ENCODE measurements around the gene CNDP2.
"Not testable (repeated sequence)": the region's sequence is repeated elsewhere in the genome, so short reads cannot be mapped to it uniquely, and the experiment has no call there.

CNDP2 gene

DNA sequence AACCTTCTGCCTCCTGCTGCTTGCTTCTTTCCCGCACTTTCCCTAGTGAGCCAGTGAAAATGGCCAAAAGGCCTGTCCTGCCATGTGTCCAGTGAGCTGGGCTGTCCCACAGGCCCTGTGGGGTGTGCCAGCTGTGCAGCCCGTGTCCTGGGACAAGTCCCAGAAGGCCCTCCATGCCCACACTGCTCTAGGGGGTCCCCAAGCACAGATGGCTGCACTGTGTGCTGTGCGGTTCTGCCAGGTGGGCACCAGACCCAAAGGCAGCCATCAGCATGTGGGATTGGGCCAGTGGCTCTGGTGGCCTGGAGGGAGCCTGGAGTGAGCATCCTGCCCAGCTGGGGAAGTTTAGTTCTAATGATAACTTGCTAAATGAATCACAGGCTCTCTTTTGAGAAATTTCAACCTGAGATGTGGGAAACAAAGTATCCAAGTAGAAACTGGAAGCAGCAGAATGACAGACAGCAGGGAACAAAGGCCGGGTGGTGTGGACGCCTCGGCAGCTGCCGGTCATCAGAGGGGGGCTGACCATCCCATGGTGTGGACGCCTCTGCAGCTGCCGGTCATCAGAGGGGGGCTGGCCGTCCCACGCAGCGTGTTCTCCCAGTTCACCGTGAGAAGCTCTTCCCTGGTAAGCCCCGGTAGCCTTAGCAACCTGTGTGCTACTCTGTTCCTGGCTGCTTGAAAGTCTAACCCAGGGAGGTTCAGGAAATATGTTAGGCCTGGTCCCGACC, 9.9 kb upstream of the CNDP2 start:
- Mint-ChIP-seq H3K4me1 (peaks cover 6% of the 10 kb centered on the region), H3K4me3 (no peak overlapping the region)

DNA sequence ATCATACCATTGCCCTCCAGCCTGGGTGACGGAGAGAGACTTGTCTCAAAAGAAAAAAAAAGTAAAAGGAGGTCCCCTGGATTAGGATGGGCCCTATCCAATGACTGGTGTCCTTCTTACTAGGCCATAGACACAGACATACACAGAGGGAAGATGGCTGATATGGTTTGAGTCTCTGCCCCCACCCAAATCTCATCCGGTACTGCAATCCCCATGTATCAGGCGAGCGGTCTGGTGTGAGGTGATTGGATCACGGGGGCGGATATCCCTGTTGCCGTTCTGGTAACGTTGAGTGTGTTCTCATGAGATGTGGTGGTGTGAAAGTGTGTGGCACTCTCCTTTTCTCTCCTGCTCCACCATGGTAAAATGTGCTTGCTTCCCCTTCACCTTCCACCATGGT, 7.8 kb upstream of the CNDP2 start:
- H3K9me3 Mint-ChIP-seq = no peaks in the 10 kb centered on the region
- peaks cover 20% of the 10 kb centered on the region for H3K27me3 Mint-ChIP-seq
- no peak for ATAC-seq
- no peak overlapping the region for H3K4me3 Mint-ChIP-seq
- H3K36me3 Mint-ChIP-seq = no peaks in the 10 kb centered on the region
- peaks cover 6% of the 10 kb centered on the region for H3K4me1 Mint-ChIP-seq
- H3K27ac Mint-ChIP-seq = no peak overlapping the region

More for the DNA sequence above, 9.9 kb upstream of the CNDP2 start:
- Mint-ChIP-seq H3K27me3 (peaks cover 28% of the 10 kb centered on the region), H3K9me3 (no peaks in the 10 kb centered on the region), H3K27ac (no peak overlapping the region), H3K36me3 (no peaks in the 10 kb centered on the region)
- ATAC-seq = no peak

DNA sequence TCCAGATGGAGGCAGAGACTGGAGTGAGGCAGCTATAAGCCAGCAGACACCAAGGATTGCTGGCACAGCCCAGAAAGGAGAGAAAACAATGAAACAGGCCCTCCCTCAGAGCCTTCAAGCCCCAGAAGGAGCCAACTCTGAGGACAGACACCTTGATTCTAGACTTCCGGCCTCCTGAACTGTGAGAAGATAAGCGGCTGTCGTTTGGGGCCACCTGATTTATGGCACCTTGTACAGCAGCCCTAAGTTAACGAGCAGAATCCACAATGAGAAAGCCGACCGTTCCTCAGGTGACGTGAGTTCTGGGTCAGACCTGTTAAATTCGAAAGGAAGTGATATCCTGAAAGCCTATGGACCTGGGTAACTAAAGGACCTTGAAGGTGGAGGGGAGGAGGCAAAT, 7.3 kb upstream of the CNDP2 start:
- Mint-ChIP-seq H3K27ac (no peak overlapping the region), H3K27me3 (peaks cover 20% of the 10 kb centered on the region), H3K4me3 (no peak overlapping the region), H3K4me1 (peaks cover 6% of the 10 kb centered on the region), H3K36me3 (no peaks in the 10 kb centered on the region), H3K9me3 (no peaks in the 10 kb centered on the region)
- no peak for ATAC-seq

DNA sequence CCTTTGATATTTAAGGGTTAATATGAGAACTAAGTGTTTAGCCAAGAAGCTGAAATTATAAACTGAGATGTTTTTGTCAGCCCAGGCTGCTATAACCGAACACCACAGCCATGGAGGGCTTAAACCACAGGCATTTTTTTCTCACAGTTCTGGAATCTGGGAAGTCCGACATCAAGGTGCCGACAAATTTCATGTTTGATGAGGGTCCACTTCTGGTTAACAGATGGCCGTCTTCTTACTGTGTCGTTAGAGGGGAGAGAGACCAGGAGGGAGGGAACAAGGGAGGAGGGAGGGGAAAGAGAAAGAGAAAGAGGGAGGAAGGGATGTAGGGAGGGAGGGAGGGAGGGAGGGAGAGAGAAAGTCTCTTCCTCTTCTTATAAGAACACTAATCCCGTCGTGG, 6.5 kb upstream of the CNDP2 start:
- no peak for ATAC-seq
- H3K36me3 Mint-ChIP-seq = no peaks in the 10 kb centered on the region
- peaks cover 3% of the 10 kb centered on the region for H3K4me1 Mint-ChIP-seq
- no peak overlapping the region for H3K4me3 Mint-ChIP-seq
- H3K9me3 Mint-ChIP-seq = no peaks in the 10 kb centered on the region
- H3K27ac Mint-ChIP-seq = no peak overlapping the region
- peaks cover 20% of the 10 kb centered on the region for H3K27me3 Mint-ChIP-seq

DNA sequence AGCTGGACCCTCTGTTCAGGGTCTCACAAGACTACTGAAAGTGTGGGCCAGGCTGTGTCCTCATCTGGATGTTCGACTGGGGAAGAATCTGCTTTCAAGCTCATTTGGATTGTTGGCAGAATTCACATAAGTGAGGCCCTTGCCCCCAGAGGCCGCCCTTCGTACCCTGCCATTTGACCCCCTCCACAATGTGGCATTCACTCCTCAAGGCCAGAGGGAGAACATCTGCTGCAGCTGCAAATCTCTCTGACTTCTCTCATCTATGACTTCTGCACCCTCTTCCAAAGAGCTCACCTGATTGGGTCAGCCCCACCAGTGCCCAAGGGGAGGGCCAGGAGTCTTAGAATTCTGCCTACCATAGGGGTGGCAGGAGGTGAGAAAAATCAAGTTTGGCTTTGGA, 3.9 kb upstream of the CNDP2 start:
- Mint-ChIP-seq H3K27ac (no peak overlapping the region), H3K36me3 (no peaks in the 10 kb centered on the region), H3K4me1 (peaks cover 6% of the 10 kb centered on the region), H3K27me3 (peaks cover 6% of the 10 kb centered on the region), H3K9me3 (no peaks in the 10 kb centered on the region), H3K4me3 (no peak overlapping the region)
- no peak for ATAC-seq

- no peaks in the 10 kb centered on the region for H3K27me3 Mint-ChIP-seq
- no peak overlapping the region for H3K27ac Mint-ChIP-seq
- no peaks in the 10 kb centered on the region for H3K9me3 Mint-ChIP-seq
- H3K4me3 Mint-ChIP-seq = no peak overlapping the region
- H3K36me3 Mint-ChIP-seq = no peaks in the 10 kb centered on the region
- H3K4me1 Mint-ChIP-seq = peaks cover 17% of the 10 kb centered on the region
- ATAC-seq = no peak
Measured at GRCh38 chr18:74493689-74494088, 2.5 kb upstream of the CNDP2 start.

GRCh38 chr18:74494514-74494913, 1.6 kb upstream of the CNDP2 start:
- no peaks in the 10 kb centered on the region for H3K36me3 Mint-ChIP-seq
- no peak overlapping the region for H3K4me3 Mint-ChIP-seq
- no peak overlapping the region for H3K27ac Mint-ChIP-seq
- peaks cover 24% of the 10 kb centered on the region for H3K4me1 Mint-ChIP-seq
- ATAC-seq = no peak
- H3K9me3 Mint-ChIP-seq = no peaks in the 10 kb centered on the region
- no peaks in the 10 kb centered on the region for H3K27me3 Mint-ChIP-seq

GRCh38 chr18:74496508-74497323, 553 bp downstream of the CNDP2 start:
- ATAC-seq = peak; percentile 46
- H3K36me3 Mint-ChIP-seq = peaks cover 6% of the 10 kb centered on the region
- peak overlapping the region; percentile 84 for H3K4me3 Mint-ChIP-seq
- H3K4me1 Mint-ChIP-seq = peaks cover 41% of the 10 kb centered on the region
- H3K27ac Mint-ChIP-seq = peak overlapping the region; percentile 82
- no peaks in the 10 kb centered on the region for H3K9me3 Mint-ChIP-seq
- H3K27me3 Mint-ChIP-seq = no peaks in the 10 kb centered on the region

- no peaks in the 10 kb centered on the region for H3K9me3 Mint-ChIP-seq
- H3K4me3 Mint-ChIP-seq = peak overlapping the region; percentile 84
- H3K4me1 Mint-ChIP-seq = peaks cover 43% of the 10 kb centered on the region
- H3K36me3 Mint-ChIP-seq = peaks cover 10% of the 10 kb centered on the region
- H3K27me3 Mint-ChIP-seq = no peaks in the 10 kb centered on the region
- no peak for ATAC-seq
- H3K27ac Mint-ChIP-seq = peak overlapping the region; percentile 82
Measured at GRCh38 chr18:74497324-74497676, 1.1 kb downstream of the CNDP2 start.

DNA sequence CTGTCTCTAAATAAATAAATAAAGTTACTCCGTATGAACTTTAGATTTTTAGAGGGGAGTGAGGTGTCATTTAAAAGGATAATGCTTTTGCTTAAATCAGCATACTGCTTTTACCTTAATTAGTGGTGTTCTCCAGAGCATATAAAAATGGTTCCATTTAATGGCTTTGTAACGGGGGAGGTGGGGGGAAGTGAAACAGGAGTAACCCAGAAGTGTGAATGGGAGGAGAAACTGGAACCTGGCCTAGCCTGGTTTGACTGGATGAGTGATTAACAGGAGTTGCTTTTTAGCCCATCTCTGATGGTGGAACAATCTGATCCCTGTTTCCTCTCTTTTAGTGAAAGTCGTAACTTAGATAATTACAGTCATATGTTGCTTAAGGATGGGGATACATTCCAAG, 1.6 kb downstream of the CNDP2 start:
- Mint-ChIP-seq H3K9me3 (no peaks in the 10 kb centered on the region), H3K27ac (peak overlapping the region; percentile 82), H3K4me1 (peaks cover 48% of the 10 kb centered on the region), H3K27me3 (no peaks in the 10 kb centered on the region), H3K4me3 (peak overlapping the region; percentile 84), H3K36me3 (peaks cover 15% of the 10 kb centered on the region)
- ATAC-seq = no peak

DNA sequence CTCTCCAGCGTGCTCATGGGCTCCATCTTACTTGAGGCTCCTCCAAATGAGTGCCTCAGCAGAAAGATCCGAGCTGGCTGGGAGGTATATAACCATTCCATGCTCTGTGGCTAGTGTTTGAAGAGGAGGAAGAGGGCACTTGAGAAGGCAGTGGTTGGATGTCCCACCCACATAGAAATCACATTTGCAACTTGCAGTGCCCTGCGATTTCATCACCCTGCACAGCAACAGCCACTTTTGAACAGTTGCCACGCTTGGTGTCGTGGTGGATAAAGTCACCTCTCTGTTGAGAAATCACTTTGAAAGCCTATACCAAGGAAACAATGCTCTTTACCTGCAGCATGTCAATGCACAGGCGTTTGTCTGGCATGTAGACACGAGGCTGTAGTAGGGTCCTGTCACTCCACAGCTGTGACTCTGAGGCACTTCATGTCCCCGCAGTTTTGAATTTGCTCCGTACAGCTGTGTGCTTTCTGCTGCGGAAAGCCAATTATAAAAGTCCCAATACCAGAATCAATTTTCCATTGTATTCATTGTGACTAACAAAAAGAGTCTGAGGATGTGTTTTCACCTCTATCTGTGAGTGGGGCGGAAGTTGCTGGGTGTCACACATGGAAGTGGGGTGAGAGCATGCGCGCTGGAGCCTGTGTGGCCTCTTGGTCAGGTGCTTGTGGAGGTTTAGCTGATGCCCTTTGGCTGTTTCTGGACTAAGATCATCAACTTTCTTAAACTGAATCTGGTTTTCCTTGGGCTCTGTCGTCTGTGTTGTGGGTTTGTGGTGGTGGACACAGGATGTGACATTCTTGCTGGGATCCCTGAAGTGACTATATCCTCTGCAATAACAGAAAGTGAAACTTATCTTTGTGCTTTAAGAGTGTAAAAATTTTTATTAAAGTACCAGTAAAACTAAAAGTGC, 2.8 kb downstream of the CNDP2 start:
- Mint-ChIP-seq H3K4me1 (peaks cover 54% of the 10 kb centered on the region), H3K9me3 (no peaks in the 10 kb centered on the region), H3K27me3 (no peaks in the 10 kb centered on the region), H3K27ac (peak overlapping the region; percentile 94), H3K4me3 (peak overlapping the region; percentile 85), H3K36me3 (peaks cover 23% of the 10 kb centered on the region)
- peak; percentile 60 for ATAC-seq

- Mint-ChIP-seq H3K4me3 (peak overlapping the region; percentile 85), H3K27ac (peak overlapping the region; percentile 94), H3K9me3 (no peaks in the 10 kb centered on the region), H3K4me1 (peaks cover 54% of the 10 kb centered on the region), H3K36me3 (peaks cover 23% of the 10 kb centered on the region), H3K27me3 (no peaks in the 10 kb centered on the region)
- ATAC-seq = peak; percentile 63
Measured at GRCh38 chr18:74499633-74500032, 3.5 kb downstream of the CNDP2 start.

DNA sequence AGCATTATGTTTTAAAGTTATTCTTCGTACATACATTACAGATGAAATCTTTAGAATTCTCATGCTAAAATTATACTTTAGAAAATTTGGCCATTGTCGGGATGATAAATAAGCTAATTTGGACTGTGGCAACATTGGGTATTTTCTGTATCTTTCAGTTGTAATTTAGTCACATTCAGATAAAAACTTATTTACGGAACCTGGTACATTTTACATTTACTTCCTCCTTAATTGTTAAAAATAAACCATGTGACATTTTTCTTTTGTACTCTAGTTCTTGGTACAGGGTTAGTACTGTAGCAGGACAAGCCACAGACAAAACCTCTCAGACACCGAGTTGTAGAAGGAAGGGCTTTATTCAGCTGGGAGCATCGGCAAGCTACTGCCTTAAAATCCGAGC, 4.2 kb downstream of the CNDP2 start:
- ATAC-seq = no peak
- Mint-ChIP-seq H3K9me3 (no peaks in the 10 kb centered on the region), H3K4me1 (peaks cover 54% of the 10 kb centered on the region), H3K27ac (peak overlapping the region; percentile 94), H3K36me3 (peaks cover 23% of the 10 kb centered on the region), H3K27me3 (no peaks in the 10 kb centered on the region), H3K4me3 (peak overlapping the region; percentile 81)

DNA sequence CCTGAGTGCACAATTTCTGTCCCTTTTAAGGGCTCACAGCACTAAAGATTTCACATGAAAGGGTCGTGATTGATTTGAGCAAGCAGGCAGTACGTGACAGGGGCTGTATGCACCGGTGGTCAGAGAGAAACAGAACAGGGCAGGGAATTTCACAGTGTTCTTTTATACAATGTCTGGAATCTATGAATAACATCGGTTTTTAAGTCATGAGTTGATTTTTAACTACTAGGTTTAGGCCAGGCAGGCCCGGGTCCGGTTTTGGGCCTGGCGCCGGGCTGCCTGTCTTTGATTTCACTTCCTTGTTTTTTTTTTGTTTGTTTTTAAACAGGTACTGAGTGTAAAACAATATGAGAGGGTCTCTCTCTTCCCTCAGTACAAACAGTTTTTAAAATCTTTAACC, 4.6 kb downstream of the CNDP2 start:
- H3K9me3 Mint-ChIP-seq, ATAC-seq, H3K27me3 Mint-ChIP-seq: not testable (repeated sequence)
- Mint-ChIP-seq H3K4me1 (peaks cover 54% of the 10 kb centered on the region), H3K27ac (peak overlapping the region; percentile 94), H3K4me3 (peak overlapping the region; percentile 81), H3K36me3 (peaks cover 27% of the 10 kb centered on the region)

DNA sequence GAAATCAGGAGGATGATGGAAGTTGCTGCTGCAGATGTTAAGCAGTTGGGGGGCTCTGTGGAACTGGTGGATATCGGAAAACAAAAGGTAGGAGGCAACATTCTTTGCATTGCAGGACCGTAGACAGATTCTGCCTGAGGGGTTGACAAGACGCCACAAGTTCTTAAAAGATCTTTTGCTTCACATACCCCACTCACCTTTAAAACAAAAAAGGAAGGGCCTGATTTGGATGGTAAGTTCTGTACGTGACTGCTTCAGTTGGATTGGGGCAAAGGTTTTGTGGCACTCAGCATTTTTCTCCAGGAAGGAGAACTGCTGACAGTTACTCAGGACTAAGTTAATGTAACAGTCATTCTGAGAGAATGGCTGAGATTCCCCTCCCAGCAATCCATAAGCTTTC, 5.2 kb downstream of the CNDP2 start:
- Mint-ChIP-seq H3K27me3 (no peaks in the 10 kb centered on the region), H3K36me3 (peaks cover 32% of the 10 kb centered on the region), H3K4me3 (peak overlapping the region; percentile 81), H3K27ac (peak overlapping the region; percentile 94), H3K9me3 (no peaks in the 10 kb centered on the region), H3K4me1 (peaks cover 56% of the 10 kb centered on the region)
- no peak for ATAC-seq
